ENCODE data around the gene PIRT.
A peak's percentile ranks its signal among the peaks of the same experiment; 100 is the strongest.

Gene PIRT

GRCh38 chr17:10824874-10825273, 13.0 kb downstream of the PIRT start:
- H3K9ac ChIP-seq (ENCODE audit: low read depth in 1 of 2, low read length in 2 of 2) = no peak overlapping the region
- peaks cover 2 to 10% of the 10 kb centered on the region in 2 donors for H3K4me1 ChIP-seq (ENCODE audit: control insufficient read depth in 2 of 2, insufficient read depth in 2 of 2, low read length in 2 of 2)
- no peak overlapping the region for H3K4me3 ChIP-seq (ENCODE audit: low read length in 2 of 2)
- no peaks in the 10 kb centered on the region for H3K36me3 ChIP-seq (ENCODE audit: control insufficient read depth in 2 of 2, insufficient read depth in 2 of 2, low read length in 2 of 2)
- no peaks in the 10 kb centered on the region for H3K27me3 ChIP-seq (ENCODE audit: control insufficient read depth in 2 of 2, insufficient read depth in 2 of 2, low read length in 2 of 2)
- no peaks in the 10 kb centered on the region for H3K9me3 ChIP-seq (ENCODE audit: control insufficient read depth in 2 of 2, low read length in 2 of 2)
- no peak overlapping the region for H3K27ac ChIP-seq (ENCODE audit: low read depth in 2 of 2, low read length in 2 of 2)

- H3K27me3 ChIP-seq (ENCODE audit: control insufficient read depth in 2 of 2, insufficient read depth in 2 of 2, low read length in 2 of 2) = no peaks in the 10 kb centered on the region
- no peaks in the 10 kb centered on the region for H3K9me3 ChIP-seq (ENCODE audit: control insufficient read depth in 2 of 2, low read length in 2 of 2)
- H3K27ac ChIP-seq (ENCODE audit: low read depth in 2 of 2, low read length in 2 of 2) = no peak overlapping the region
- no peaks in the 10 kb centered on the region for H3K36me3 ChIP-seq (ENCODE audit: control insufficient read depth in 2 of 2, insufficient read depth in 2 of 2, low read length in 2 of 2)
- H3K4me3 ChIP-seq (ENCODE audit: low read length in 2 of 2) = no peak overlapping the region
- H3K4me1 ChIP-seq (ENCODE audit: control insufficient read depth in 2 of 2, insufficient read depth in 2 of 2, low read length in 2 of 2) = no peaks in the 10 kb centered on the region
- H3K9ac ChIP-seq (ENCODE audit: low read depth in 1 of 2, low read length in 2 of 2) = no peak overlapping the region
Measured at GRCh38 chr17:10821770-10822169, 16.1 kb downstream of the PIRT start.

GRCh38 chr17:10821054-10821453, 16.8 kb downstream of the PIRT start:
- Histone ChIP-seq H3K36me3 (ENCODE audit: control insufficient read depth in 2 of 2, insufficient read depth in 2 of 2, low read length in 2 of 2) (no peaks in the 10 kb centered on the region), H3K9ac (ENCODE audit: low read depth in 1 of 2, low read length in 2 of 2) (no peak overlapping the region), H3K4me3 (ENCODE audit: low read length in 2 of 2) (no peak overlapping the region), H3K27me3 (ENCODE audit: control insufficient read depth in 2 of 2, insufficient read depth in 2 of 2, low read length in 2 of 2) (no peaks in the 10 kb centered on the region), H3K9me3 (ENCODE audit: control insufficient read depth in 2 of 2, low read length in 2 of 2) (no peaks in the 10 kb centered on the region), H3K27ac (ENCODE audit: low read depth in 2 of 2, low read length in 2 of 2) (no peak overlapping the region), H3K4me1 (ENCODE audit: control insufficient read depth in 2 of 2, insufficient read depth in 2 of 2, low read length in 2 of 2) (no peaks in the 10 kb centered on the region)

- Histone ChIP-seq H3K9ac (ENCODE audit: low read depth in 1 of 2, low read length in 2 of 2) (peak overlapping the region in 1 of 2 donors; percentile 54), H3K27me3 (ENCODE audit: control insufficient read depth in 2 of 2, insufficient read depth in 2 of 2, low read length in 2 of 2) (no peaks in the 10 kb centered on the region), H3K36me3 (ENCODE audit: control insufficient read depth in 2 of 2, insufficient read depth in 2 of 2, low read length in 2 of 2) (no peaks in the 10 kb centered on the region), H3K27ac (ENCODE audit: low read depth in 2 of 2, low read length in 2 of 2) (peak overlapping the region; percentile 77 to 85), H3K4me1 (ENCODE audit: control insufficient read depth in 2 of 2, insufficient read depth in 2 of 2, low read length in 2 of 2) (peaks cover 24 to 27% of the 10 kb centered on the region in 2 donors), H3K9me3 (ENCODE audit: control insufficient read depth in 2 of 2, low read length in 2 of 2) (no peaks in the 10 kb centered on the region), H3K4me3 (ENCODE audit: low read length in 2 of 2) (peak overlapping the region in 1 of 2 donors; percentile 48)
Measured at GRCh38 chr17:10815319-10815718, 22.6 kb downstream of the PIRT start.

- Histone ChIP-seq H3K9ac (ENCODE audit: low read depth in 1 of 2, low read length in 2 of 2) (peak overlapping the region in 1 of 2 donors; percentile 26), H3K9me3 (ENCODE audit: control insufficient read depth in 2 of 2, low read length in 2 of 2) (no peaks in the 10 kb centered on the region), H3K27me3 (ENCODE audit: control insufficient read depth in 2 of 2, insufficient read depth in 2 of 2, low read length in 2 of 2) (no peaks in the 10 kb centered on the region), H3K27ac (ENCODE audit: low read depth in 2 of 2, low read length in 2 of 2) (peak overlapping the region; percentile 77 to 85), H3K4me1 (ENCODE audit: control insufficient read depth in 2 of 2, insufficient read depth in 2 of 2, low read length in 2 of 2) (peaks cover 24 to 27% of the 10 kb centered on the region in 2 donors), H3K36me3 (ENCODE audit: control insufficient read depth in 2 of 2, insufficient read depth in 2 of 2, low read length in 2 of 2) (no peaks in the 10 kb centered on the region), H3K4me3 (ENCODE audit: low read length in 2 of 2) (peak overlapping the region in 1 of 2 donors; percentile 20)
Measured at GRCh38 chr17:10814075-10814474, 23.8 kb downstream of the PIRT start.

GRCh38 chr17:10812674-10813073, 25.2 kb downstream of the PIRT start:
- Histone ChIP-seq H3K4me3 (ENCODE audit: low read length in 2 of 2) (peak overlapping the region in 1 of 2 donors; percentile 1), H3K9ac (ENCODE audit: low read depth in 1 of 2, low read length in 2 of 2) (no peak overlapping the region), H3K4me1 (ENCODE audit: control insufficient read depth in 2 of 2, insufficient read depth in 2 of 2, low read length in 2 of 2) (peaks cover 24 to 28% of the 10 kb centered on the region in 2 donors), H3K9me3 (ENCODE audit: control insufficient read depth in 2 of 2, low read length in 2 of 2) (no peaks in the 10 kb centered on the region), H3K36me3 (ENCODE audit: control insufficient read depth in 2 of 2, insufficient read depth in 2 of 2, low read length in 2 of 2) (no peaks in the 10 kb centered on the region), H3K27me3 (ENCODE audit: control insufficient read depth in 2 of 2, insufficient read depth in 2 of 2, low read length in 2 of 2) (no peaks in the 10 kb centered on the region), H3K27ac (ENCODE audit: low read depth in 2 of 2, low read length in 2 of 2) (peak overlapping the region; percentile 51 to 74)

- Histone ChIP-seq H3K4me3 (ENCODE audit: low read length in 2 of 2) (no peak overlapping the region), H3K4me1 (ENCODE audit: control insufficient read depth in 2 of 2, insufficient read depth in 2 of 2, low read length in 2 of 2) (peaks cover 18 to 41% of the 10 kb centered on the region in 2 donors)
Measured at GRCh38 chr17:10809605-10810004, 28.3 kb downstream of the PIRT start.

GRCh38 chr17:10807704-10808128, 30.2 kb downstream of the PIRT start:
- H3K27me3 ChIP-seq (ENCODE audit: control insufficient read depth in 2 of 2, insufficient read depth in 2 of 2, low read length in 2 of 2) = no peaks in the 10 kb centered on the region
- H3K9me3 ChIP-seq (ENCODE audit: control insufficient read depth in 2 of 2, low read length in 2 of 2) = no peaks in the 10 kb centered on the region
- H3K4me3 ChIP-seq (ENCODE audit: low read length in 2 of 2) = no peak overlapping the region
- no peaks in the 10 kb centered on the region for H3K36me3 ChIP-seq (ENCODE audit: control insufficient read depth in 2 of 2, insufficient read depth in 2 of 2, low read length in 2 of 2)
- peak overlapping the region in 1 of 2 donors; percentile 25 for H3K27ac ChIP-seq (ENCODE audit: low read depth in 2 of 2, low read length in 2 of 2)
- H3K4me1 ChIP-seq (ENCODE audit: control insufficient read depth in 2 of 2, insufficient read depth in 2 of 2, low read length in 2 of 2) = peaks cover 9 to 34% of the 10 kb centered on the region in 2 donors
- no peak overlapping the region for H3K9ac ChIP-seq (ENCODE audit: low read depth in 1 of 2, low read length in 2 of 2)

More at GRCh38 chr17:10809605-10810004, 28.3 kb downstream of the PIRT start:
- Histone ChIP-seq H3K27ac (ENCODE audit: low read depth in 2 of 2, low read length in 2 of 2) (no peak overlapping the region), H3K9me3 (ENCODE audit: control insufficient read depth in 2 of 2, low read length in 2 of 2) (no peaks in the 10 kb centered on the region), H3K27me3 (ENCODE audit: control insufficient read depth in 2 of 2, insufficient read depth in 2 of 2, low read length in 2 of 2) (no peaks in the 10 kb centered on the region), H3K36me3 (ENCODE audit: control insufficient read depth in 2 of 2, insufficient read depth in 2 of 2, low read length in 2 of 2) (no peaks in the 10 kb centered on the region), H3K9ac (ENCODE audit: low read depth in 1 of 2, low read length in 2 of 2) (no peak overlapping the region)

- H3K27ac ChIP-seq (ENCODE audit: low read depth in 2 of 2, low read length in 2 of 2) = no peak overlapping the region
- no peak overlapping the region for H3K4me3 ChIP-seq (ENCODE audit: low read length in 2 of 2)
- peaks cover 9 to 29% of the 10 kb centered on the region in 2 donors for H3K4me1 ChIP-seq (ENCODE audit: control insufficient read depth in 2 of 2, insufficient read depth in 2 of 2, low read length in 2 of 2)
- no peaks in the 10 kb centered on the region for H3K36me3 ChIP-seq (ENCODE audit: control insufficient read depth in 2 of 2, insufficient read depth in 2 of 2, low read length in 2 of 2)
- H3K9me3 ChIP-seq (ENCODE audit: control insufficient read depth in 2 of 2, low read length in 2 of 2) = no peaks in the 10 kb centered on the region
- H3K27me3 ChIP-seq (ENCODE audit: control insufficient read depth in 2 of 2, insufficient read depth in 2 of 2, low read length in 2 of 2) = no peaks in the 10 kb centered on the region
- H3K9ac ChIP-seq (ENCODE audit: low read depth in 1 of 2, low read length in 2 of 2) = no peak overlapping the region
Measured at GRCh38 chr17:10806545-10807262, 31.2 kb downstream of the PIRT start.

GRCh38 chr17:10805911-10806310, 32.0 kb downstream of the PIRT start:
- Histone ChIP-seq H3K27me3 (ENCODE audit: control insufficient read depth in 2 of 2, insufficient read depth in 2 of 2, low read length in 2 of 2) (no peaks in the 10 kb centered on the region), H3K4me3 (ENCODE audit: low read length in 2 of 2) (no peak overlapping the region), H3K9ac (ENCODE audit: low read depth in 1 of 2, low read length in 2 of 2) (no peak overlapping the region), H3K4me1 (ENCODE audit: control insufficient read depth in 2 of 2, insufficient read depth in 2 of 2, low read length in 2 of 2) (peaks cover 9 to 29% of the 10 kb centered on the region in 2 donors), H3K36me3 (ENCODE audit: control insufficient read depth in 2 of 2, insufficient read depth in 2 of 2, low read length in 2 of 2) (no peaks in the 10 kb centered on the region), H3K9me3 (ENCODE audit: control insufficient read depth in 2 of 2, low read length in 2 of 2) (no peaks in the 10 kb centered on the region), H3K27ac (ENCODE audit: low read depth in 2 of 2, low read length in 2 of 2) (no peak overlapping the region)

Data from mucosa of rectum (tissue), 2 donors.